ENCODE data around the gene GPSM1.
"Not testable (repeated sequence)": the region's sequence is repeated elsewhere in the genome, so short reads cannot be mapped to it uniquely, and the experiment has no call there.

GPSM1 gene

GRCh38 chr9:136395345-136396218 lies 68.2 kb downstream of the GPSM1 start:
- DNase-seq (ENCODE audit: low read depth, low spot score), result no peak

- DNase-seq (ENCODE audit: low read depth, low spot score), result no peak
Observed at GRCh38 chr9:136396219-136396515, 68.8 kb downstream of the GPSM1 start.

GRCh38 chr9:136397643-136398042 lies 70.3 kb downstream of the GPSM1 start:
- no peak for DNase-seq (ENCODE audit: low read depth, low spot score)

- no peak for DNase-seq (ENCODE audit: low read depth, low spot score)
Observed at GRCh38 chr9:136398286-136398685, 70.9 kb downstream of the GPSM1 start.

GRCh38 chr9:136399176-136400037 lies 72.1 kb downstream of the GPSM1 start:
- no peak for DNase-seq (ENCODE audit: low read depth, low spot score)

- DNase-seq (ENCODE audit: low read depth, low spot score), result peak; percentile 47
Observed at GRCh38 chr9:136400038-136400834, 72.9 kb downstream of the GPSM1 start, which contains the start of gene SNAPC4. Gene SNAPC4, minus strand, starts transcription at chr9:136400170. Its CDS starts 1,742 bp downstream, at chr9:136398428.

- DNase-seq (ENCODE audit: low read depth, low spot score), result no peak
Observed at GRCh38 chr9:136401173-136401922, 74.0 kb downstream of the GPSM1 start.

- no peak for DNase-seq (ENCODE audit: low read depth, low spot score)
Observed at GRCh38 chr9:136402067-136402466, 74.7 kb downstream of the GPSM1 start.

- no peak for DNase-seq (ENCODE audit: low read depth, low spot score)
Observed at GRCh38 chr9:136403538-136403914, 76.2 kb downstream of the GPSM1 start.

GRCh38 chr9:136403915-136404800 lies 76.8 kb downstream of the GPSM1 start:
- DNase-seq (ENCODE audit: low read depth, low spot score), result no peak

- DNase-seq (ENCODE audit: low read depth, low spot score), result no peak
Observed at GRCh38 chr9:136404801-136405136, 77.4 kb downstream of the GPSM1 start.

- no peak for DNase-seq (ENCODE audit: low read depth, low spot score)
Observed at GRCh38 chr9:136405481-136405880, 78.1 kb downstream of the GPSM1 start.

GRCh38 chr9:136405904-136406303 lies 78.6 kb downstream of the GPSM1 start:
- DNase-seq (ENCODE audit: low read depth, low spot score), result not testable (repeated sequence)

- not testable (repeated sequence) for DNase-seq (ENCODE audit: low read depth, low spot score)
Observed at GRCh38 chr9:136407061-136407460, 79.7 kb downstream of the GPSM1 start.

GRCh38 chr9:136407911-136408310 lies 80.6 kb downstream of the GPSM1 start:
- no peak for DNase-seq (ENCODE audit: low read depth, low spot score)

Data from smooth muscle cell of the brain vasculature (primary cell).